Keratinocyte (primary cell): ENCODE data around the gene SP140L. TPM values are rescaled to one million over a fixed set of nuclear protein-coding genes. Genes with fewer than 3 reads are reported as not detected.

Source experiments
- DNase-seq: peaks from one replicate; pipeline ENCODE4 v3.0.0-alpha.2; 2011; ENCODE audit warnings: low read depth, missing footprints, low spot score
- FAIRE-seq: peaks from 2 replicates; lab custom pipeline; 2011; peaks lifted over from hg19 to GRCh38; lab: Jason Lieb, UNC
- H2AFZ ChIP-seq: 2 replicates; pipeline ENCODE4 v1.6.0; 2012; ENCODE audit warnings: low read length, control low read depth, inconsistent platforms; ENCODE audit not compliant: control insufficient read depth
- H3K27ac ChIP-seq: 2 replicates; pipeline ENCODE4 v1.5.1; 2011; ENCODE audit warnings: low read length; ENCODE audit not compliant: control insufficient read depth, insufficient read depth
- H3K27me3 ChIP-seq: 3 replicates; pipeline ENCODE4 v1.6.0; 2011; ENCODE audit warnings: low read length; ENCODE audit not compliant: control insufficient read depth, insufficient read depth; ENCODE audit errors: extremely low read depth
- H3K36me3 ChIP-seq, 2 experiments: 2 replicates in 1 of 2; 3 replicates in 1 of 2; pipeline ENCODE4 v1.5.1; 2011; ENCODE audit warnings: low read length in 2 of 2, mild to moderate bottlenecking in 1 of 2; ENCODE audit not compliant: control insufficient read depth in 2 of 2, insufficient read depth in 2 of 2; ENCODE audit errors: extremely low read depth in 1 of 2
- H3K4me1 ChIP-seq: 3 replicates; pipeline ENCODE4 v1.5.1; 2011; ENCODE audit warnings: low read length; ENCODE audit not compliant: control insufficient read depth, insufficient read depth; ENCODE audit errors: extremely low read depth
- H3K4me2 ChIP-seq: 3 replicates; pipeline ENCODE4 v1.6.0; 2011; ENCODE audit warnings: low read depth, low read length; ENCODE audit not compliant: control insufficient read depth, insufficient read depth; ENCODE audit errors: extremely low read depth
- H3K4me3 ChIP-seq, 3 experiments: fragments of 200-600 bp in 1 of 3; sonication (generic) in 1 of 3; 2 replicates in 2 of 3; 3 replicates in 1 of 3; pipeline ENCODE4 v1.5.1; 2011 to 2016; ENCODE audit warnings: low read length in 3 of 3, mild to moderate bottlenecking in 3 of 3, control low read depth in 2 of 3, inconsistent platforms in 1 of 3, low read depth in 1 of 3, mixed read lengths in 1 of 3, mixed run types in 1 of 3, moderate library complexity in 1 of 3; ENCODE audit not compliant: control insufficient read depth in 2 of 3, insufficient read depth in 2 of 3; ENCODE audit errors: extremely low read depth in 1 of 3
- H3K79me2 ChIP-seq: 2 replicates; pipeline ENCODE4 v1.6.0; 2012; ENCODE audit warnings: low read length; ENCODE audit not compliant: control insufficient read depth, insufficient read depth
- H3K9ac ChIP-seq: 3 replicates; pipeline ENCODE4 v1.6.0; 2011; ENCODE audit warnings: low read length; ENCODE audit not compliant: control insufficient read depth, insufficient read depth; ENCODE audit errors: extremely low read depth
- H3K9me1 ChIP-seq: 3 replicates; pipeline ENCODE4 v1.6.0; 2011; ENCODE audit warnings: low read length; ENCODE audit not compliant: control insufficient read depth, insufficient read depth; ENCODE audit errors: extremely low read depth
- H3K9me3 ChIP-seq: 2 replicates; pipeline ENCODE4 v1.5.1; 2012; ENCODE audit warnings: low read depth, low read length; ENCODE audit not compliant: control insufficient read depth
- H4K20me1 ChIP-seq: 3 replicates; pipeline ENCODE4 v1.6.0; 2011; ENCODE audit warnings: low read length; ENCODE audit not compliant: control insufficient read depth, insufficient read depth; ENCODE audit errors: extremely low read depth
- EZH2 ChIP-seq: IDR thresholded peaks from one replicate; pipeline ENCODE4 v1.6.1; 2012; ENCODE audit warnings: inconsistent platforms, mild to moderate bottlenecking, low read length, moderate library complexity
- dilution Hi-C: fragments of 300-500 bp; cut with MboI; formaldehyde crosslinking; loops from one replicate; pipeline ENCODE4 v1.7.0; 2020; ENCODE audit warnings: low sequenced_read_pairs; ENCODE audit not compliant: extremely low pct_ligation_motif_present
- polyA plus RNA-seq, 5 experiments: library from polyadenylated mRNA; depleted of rRNA in 3 of 5; stranded (reverse) in 3 of 5; stranded (forward) in 1 of 5; unstranded in 1 of 5; fragments of >200 nt; gene quantifications; 1 replicate in 1 of 5; 2 replicates in 3 of 5; 3 replicates in 1 of 5; pipeline versions ENCODE4 v1.2.1 to v1.2.3, GENCODE V29; 2011 to 2012; ENCODE audit warnings: missing spikeins in 2 of 5, low read depth in 1 of 5, low replicate concordance in 1 of 5
- TF ChIP-seq, protein P1 (sequence below), 3 experiments: IDR thresholded peaks in 1 of 3; conservative IDR thresholded peaks in 1 of 3; optimal IDR thresholded peaks in 1 of 3; 2 replicates in 2 of 3; 3 replicates in 1 of 3; pipeline versions ENCODE3 to v1.5.1; 2011; ENCODE audit warnings: low read length in 3 of 3, mild to moderate bottlenecking in 3 of 3, moderate library complexity in 2 of 3, control low read depth in 1 of 3, inconsistent platforms in 1 of 3; ENCODE audit not compliant: insufficient read depth in 2 of 3; ENCODE audit errors: extremely low read depth in 1 of 3

The SP140L gene
- polyA plus RNA-seq, 1 donor (not counting 4 experiments of a cell fraction or from before 2014, with no cell fraction given) = 10.8 TPM

DNA sequence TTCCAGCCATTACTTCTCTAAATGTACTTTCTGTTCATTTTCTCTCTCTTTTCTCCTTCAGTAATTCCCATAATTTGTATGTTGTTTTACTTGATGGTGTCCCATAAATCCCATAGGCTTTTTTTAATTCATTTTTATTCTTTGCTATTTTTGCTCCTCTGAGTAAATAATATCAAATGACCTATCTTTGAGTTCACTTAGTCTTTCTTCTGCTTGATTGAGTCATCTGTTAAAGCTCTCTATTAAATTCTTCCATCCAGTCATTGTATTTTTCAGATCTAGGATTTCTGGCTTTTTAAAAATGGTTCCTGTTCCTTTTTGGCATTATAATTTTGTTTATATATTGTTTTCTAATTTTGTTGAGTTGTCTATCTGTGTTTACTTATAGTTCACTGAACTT is 102.5 kb downstream of the SP140L start:
- Histone ChIP-seq H3K27ac (no peak overlapping the region), H3K4me2 (no peak overlapping the region), H3K36me3 (no peaks in the 10 kb centered on the region), H3K27me3 (no peaks in the 10 kb centered on the region), H4K20me1 (peaks cover 3% of the 10 kb centered on the region), H2AFZ (no peak overlapping the region), H3K79me2 (peaks cover 94% of the 10 kb centered on the region), H3K9me3 (no peaks in the 10 kb centered on the region), H3K9me1 (no peaks in the 10 kb centered on the region), H3K4me1 (peaks cover 3% of the 10 kb centered on the region), H3K9ac (no peak overlapping the region), H3K4me3 (no peak overlapping the region)
- dilution Hi-C loops = no loop called here
- DNase-seq = no peak
- TF ChIP-seq, protein P1, sequence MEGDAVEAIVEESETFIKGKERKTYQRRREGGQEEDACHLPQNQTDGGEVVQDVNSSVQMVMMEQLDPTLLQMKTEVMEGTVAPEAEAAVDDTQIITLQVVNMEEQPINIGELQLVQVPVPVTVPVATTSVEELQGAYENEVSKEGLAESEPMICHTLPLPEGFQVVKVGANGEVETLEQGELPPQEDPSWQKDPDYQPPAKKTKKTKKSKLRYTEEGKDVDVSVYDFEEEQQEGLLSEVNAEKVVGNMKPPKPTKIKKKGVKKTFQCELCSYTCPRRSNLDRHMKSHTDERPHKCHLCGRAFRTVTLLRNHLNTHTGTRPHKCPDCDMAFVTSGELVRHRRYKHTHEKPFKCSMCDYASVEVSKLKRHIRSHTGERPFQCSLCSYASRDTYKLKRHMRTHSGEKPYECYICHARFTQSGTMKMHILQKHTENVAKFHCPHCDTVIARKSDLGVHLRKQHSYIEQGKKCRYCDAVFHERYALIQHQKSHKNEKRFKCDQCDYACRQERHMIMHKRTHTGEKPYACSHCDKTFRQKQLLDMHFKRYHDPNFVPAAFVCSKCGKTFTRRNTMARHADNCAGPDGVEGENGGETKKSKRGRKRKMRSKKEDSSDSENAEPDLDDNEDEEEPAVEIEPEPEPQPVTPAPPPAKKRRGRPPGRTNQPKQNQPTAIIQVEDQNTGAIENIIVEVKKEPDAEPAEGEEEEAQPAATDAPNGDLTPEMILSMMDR (optimal IDR thresholded peaks at IDR 0.05 in 1 of 3, IDR thresholded peaks at IDR 0.05 in 1 of 3, conservative IDR thresholded peaks at IDR 0.05 in 1 of 3; ENCODE audit: extremely low read depth in 1 of 3, insufficient read depth in 2 of 3, low read length in 3 of 3) = no peak
- TF ChIP-seq EZH2 = no peak
- no peak for FAIRE-seq

DNA sequence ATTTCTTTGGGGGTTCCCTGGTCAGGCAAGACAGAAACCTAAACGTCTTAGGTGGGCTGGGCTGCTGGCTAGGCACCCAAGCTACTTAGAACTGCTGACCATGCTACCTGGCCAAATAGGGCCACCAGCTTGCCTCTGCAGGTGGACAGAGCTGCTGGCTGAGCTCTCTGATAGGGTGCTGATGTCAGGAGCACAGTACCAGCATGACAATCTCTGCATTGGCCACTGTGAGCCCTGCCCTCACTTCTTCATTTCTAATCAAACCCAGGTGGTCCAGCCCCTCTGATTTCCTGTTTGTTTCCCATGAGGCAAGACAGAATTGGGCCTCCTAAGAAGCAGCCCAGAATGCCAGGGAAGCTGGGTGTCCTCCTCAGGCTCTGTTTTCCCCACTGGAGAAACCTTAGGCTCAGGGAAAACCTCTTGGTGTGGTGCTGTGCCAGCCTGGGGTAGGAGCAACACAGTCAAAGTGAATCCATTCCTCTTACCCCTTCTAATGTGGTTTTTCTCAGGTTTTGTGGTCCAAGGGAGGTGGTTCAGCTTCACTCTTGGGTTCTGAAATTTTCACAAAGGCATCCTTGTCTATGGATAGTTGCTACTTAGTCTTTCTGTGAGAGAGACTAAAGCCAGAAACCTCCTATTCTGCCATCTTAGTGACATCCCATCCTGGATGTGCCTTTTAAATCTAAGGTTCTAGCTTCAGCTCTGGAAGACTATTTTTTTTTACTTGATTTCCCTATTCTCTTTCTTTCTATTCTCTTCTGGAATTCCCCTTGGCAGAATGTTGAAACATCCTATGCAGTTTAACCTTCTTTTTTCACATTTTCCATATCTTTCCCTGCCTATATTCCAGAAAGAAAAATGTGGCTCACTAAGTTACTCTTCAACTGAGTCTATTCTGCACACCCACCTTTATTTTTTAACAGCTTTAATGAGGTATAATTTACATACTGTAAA is 104.2 kb downstream of the SP140L start:
- no peak for FAIRE-seq
- Histone ChIP-seq H3K9me3 (no peaks in the 10 kb centered on the region), H3K27ac (no peak overlapping the region), H3K36me3 (no peaks in the 10 kb centered on the region), H3K9ac (no peak overlapping the region), H3K9me1 (no peaks in the 10 kb centered on the region), H4K20me1 (peaks cover 5% of the 10 kb centered on the region), H2AFZ (no peak overlapping the region), H3K4me2 (no peak overlapping the region), H3K4me1 (no peaks in the 10 kb centered on the region), H3K4me3 (no peak overlapping the region), H3K79me2 (peaks cover 90% of the 10 kb centered on the region), H3K27me3 (no peaks in the 10 kb centered on the region)
- dilution Hi-C loops = no loop called here
- no peak for DNase-seq
- TF ChIP-seq EZH2 = no peak
- TF ChIP-seq, protein P1 (optimal IDR thresholded peaks at IDR 0.05 in 1 of 3, IDR thresholded peaks at IDR 0.05 in 1 of 3, conservative IDR thresholded peaks at IDR 0.05 in 1 of 3; ENCODE audit: extremely low read depth in 1 of 3, insufficient read depth in 2 of 3, low read length in 3 of 3) = no peak
